CD8-positive, alpha-beta memory T cell (primary cell): ENCODE results near the gene EXD3. TPM values are rescaled to one million over a fixed set of nuclear protein-coding genes. Genes with fewer than 3 reads are reported as not detected.

ENCODE experiments used
- CTCF ChIA-PET: fragments of 350-600 bp; sonication (Branson Sonifier 250); formaldehyde crosslinking; loops from one replicate; lab custom pipeline; 2021; ENCODE audit warnings: antibody characterized with exemption; lab: Charles Lee
- POLR2A ChIA-PET: fragments of 350-600 bp; sonication (Branson Sonifier 250); formaldehyde crosslinking; loops from one replicate; lab custom pipeline; 2021; ENCODE audit warnings: antibody characterized with exemption; lab: Charles Lee
- DNase-seq, 5 donors: peaks; one replicate each; pipeline versions ENCODE4 v3.0.0 to v3.0.0-alpha.2; 2020 to 2022; ENCODE audit warnings: mixed read lengths in 1 of 5
- H3K27ac ChIP-seq: one replicate; pipeline ENCODE4 v1.7.0; 2013; ENCODE audit warnings: low read depth, mild to moderate bottlenecking, low read length, moderate library complexity
- H3K27me3 ChIP-seq: 2 replicates; pipeline ENCODE4 v1.7.0; 2013; ENCODE audit warnings: low read length, mild to moderate bottlenecking; ENCODE audit not compliant: insufficient read depth, poor library complexity, severe bottlenecking
- H3K36me3 ChIP-seq: 2 replicates; pipeline ENCODE4 v1.7.0; 2013; ENCODE audit warnings: mild to moderate bottlenecking, low read length, moderate library complexity; ENCODE audit not compliant: insufficient read depth
- H3K4me1 ChIP-seq: 2 replicates; pipeline ENCODE4 v1.7.0; 2013; ENCODE audit warnings: mild to moderate bottlenecking, low read length, moderate library complexity; ENCODE audit not compliant: insufficient read depth
- H3K4me3 ChIP-seq: 2 replicates; pipeline ENCODE4 v1.7.0; 2013; ENCODE audit warnings: mild to moderate bottlenecking, low read length
- H3K9me3 ChIP-seq: 2 replicates; pipeline ENCODE4 v1.7.0; 2013; ENCODE audit warnings: mild to moderate bottlenecking, low read length
- H3K27ac Mint-ChIP-seq, 8 donors: one replicate each; pipeline ENCODE4 v1.8.0; 2020 to 2021; ENCODE audit warnings: mixed read lengths in 8 of 8, mild to moderate bottlenecking in 6 of 8, inconsistent platforms in 3 of 8, moderate library complexity in 3 of 8
- H3K27me3 Mint-ChIP-seq, 2 donors: one replicate each; pipeline ENCODE4 v1.8.0; 2020 to 2021; ENCODE audit warnings: mixed read lengths in 2 of 2, mild to moderate bottlenecking in 1 of 2, moderate library complexity in 1 of 2
- H3K36me3 Mint-ChIP-seq, 3 donors: one replicate each; pipeline ENCODE4 v1.8.0; 2020 to 2021; ENCODE audit warnings: mixed read lengths in 3 of 3, inconsistent platforms in 1 of 3, mild to moderate bottlenecking in 1 of 3
- H3K4me1 Mint-ChIP-seq, 3 donors: one replicate each; pipeline ENCODE4 v1.8.0; 2020 to 2021; ENCODE audit warnings: mixed read lengths in 3 of 3, inconsistent platforms in 1 of 3, mild to moderate bottlenecking in 1 of 3
- H3K4me3 Mint-ChIP-seq, 7 donors: one replicate each; pipeline ENCODE4 v1.8.0; 2020 to 2021; ENCODE audit warnings: mixed read lengths in 7 of 7, mild to moderate bottlenecking in 6 of 7, moderate library complexity in 4 of 7, inconsistent platforms in 2 of 7
- H3K9me3 Mint-ChIP-seq, 5 donors: one replicate each; pipeline ENCODE4 v1.8.0; 2020 to 2022; ENCODE audit warnings: mixed read lengths in 5 of 5, mild to moderate bottlenecking in 3 of 5, moderate library complexity in 2 of 5, inconsistent platforms in 1 of 5
- polyA plus RNA-seq: library from polyadenylated mRNA; unstranded; fragments of 300-500 nt; fragmentation: Illumina TruSeq; gene quantifications from one replicate; pipeline ENCODE4 v1.2.3, GENCODE V29; 2021
- total RNA-seq, 2 experiments: library from RNA; stranded (reverse); gene quantifications; one replicate each; pipeline ENCODE4 v1.2.3, GENCODE V29; 2021

EXD3 gene
- total and polyA plus RNA-seq, 3 experiments from 2014 or later: 4.8 to 6.7 (median 6.6) TPM

DNA sequence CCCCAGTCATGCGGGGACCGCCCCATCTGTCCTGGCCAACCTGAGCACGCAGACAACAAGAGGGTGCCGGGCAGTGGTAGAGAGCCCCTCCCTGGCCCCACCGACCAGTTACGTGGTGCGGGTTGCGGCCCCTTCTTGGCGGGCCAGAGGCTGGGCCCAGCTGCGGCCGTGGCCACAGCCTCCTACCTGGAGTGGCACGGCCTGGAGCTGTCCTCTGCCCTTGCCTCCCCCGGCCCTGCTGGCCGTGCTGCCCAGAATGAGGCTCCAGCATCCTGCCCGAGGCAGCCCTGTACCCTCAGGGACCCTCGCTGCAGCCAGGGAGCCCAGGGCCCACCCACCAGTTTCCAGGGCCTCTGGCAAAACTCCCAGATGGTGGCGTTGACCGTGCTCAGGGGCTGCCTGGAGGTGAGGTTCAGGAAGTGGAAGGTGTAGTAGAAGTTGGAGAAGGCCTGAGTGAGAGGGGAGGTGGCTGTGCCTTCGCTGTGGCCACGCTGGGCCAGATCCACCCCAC lies 12.5 kb upstream of the EXD3 start:
- H3K27ac Mint-ChIP-seq: no peak overlapping the region
- H3K9me3 Mint-ChIP-seq: no peaks in the 10 kb centered on the region
- peak in 1 of 5 donors; percentile 34 for DNase-seq
- H3K27me3 Mint-ChIP-seq: peaks cover 4% of the 10 kb centered on the region in 2 donors
- Histone ChIP-seq H3K27me3 (no peaks in the 10 kb centered on the region), H3K36me3 (no peaks in the 10 kb centered on the region), H3K9me3 (no peaks in the 10 kb centered on the region), H3K4me3 (no peak overlapping the region), H3K4me1 (no peaks in the 10 kb centered on the region), H3K27ac (peak overlapping the region; percentile 54)
- POLR2A ChIA-PET: no interaction called here
- H3K36me3 Mint-ChIP-seq: no peaks in the 10 kb centered on the region
- H3K4me3 Mint-ChIP-seq: no peak overlapping the region
- peaks cover 0 to 6% (median 0%) of the 10 kb centered on the region in 3 donors for H3K4me1 Mint-ChIP-seq
- CTCF ChIA-PET: interaction anchor here (1.2 kb wide), 1 partner anchor 9 kb away, joined by 5 read pairs; no protein-coding TSS in a partner anchor

DNA sequence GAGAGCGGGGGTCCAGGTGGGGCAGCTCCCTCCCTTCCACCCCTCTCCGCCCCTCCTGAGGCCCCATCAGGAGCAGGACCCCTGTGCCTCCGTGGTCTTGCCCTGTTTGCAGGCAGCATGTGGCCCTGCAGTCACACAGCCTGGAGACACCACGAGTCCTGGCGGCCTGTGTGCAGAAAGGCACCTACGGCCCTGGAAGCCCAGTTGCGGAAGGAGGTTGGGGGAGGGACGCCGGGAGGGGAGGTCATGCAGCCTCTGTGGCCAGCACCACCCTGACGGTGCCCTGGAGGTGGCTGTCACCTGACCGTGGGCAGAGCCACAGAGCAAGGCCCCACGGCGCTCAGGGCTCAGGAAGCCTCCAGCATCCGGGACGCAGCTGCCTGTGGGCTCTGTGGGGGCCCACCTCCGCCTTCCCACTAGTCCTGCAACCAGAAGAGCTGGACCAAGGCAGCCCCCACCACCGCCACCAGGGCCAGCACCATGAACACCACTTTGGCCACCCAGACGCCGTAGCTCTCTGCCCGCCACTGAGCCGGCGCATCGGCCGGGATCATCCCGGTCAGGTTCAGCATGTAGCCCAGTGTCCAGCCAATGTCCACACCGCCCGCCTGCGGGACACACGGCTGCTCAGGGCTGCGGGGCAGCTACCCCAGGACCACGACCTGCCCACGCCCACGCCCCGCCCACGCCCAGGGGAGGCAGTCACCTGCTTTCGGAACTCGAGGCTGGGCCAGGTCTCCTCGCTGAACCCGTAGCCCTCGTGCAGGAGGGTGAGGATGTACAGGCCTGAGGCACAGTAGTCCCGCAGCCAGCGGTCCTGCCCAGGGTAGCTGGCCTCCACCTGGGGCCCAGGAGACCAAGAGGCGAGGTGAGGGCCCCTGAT lies 11.8 kb upstream of the EXD3 start:
- Mint-ChIP-seq H3K4me1 (peaks cover 0 to 6% (median 0%) of the 10 kb centered on the region in 3 donors), H3K27me3 (peaks cover 4% of the 10 kb centered on the region in 2 donors), H3K36me3 (no peaks in the 10 kb centered on the region), H3K9me3 (no peaks in the 10 kb centered on the region), H3K4me3 (no peak overlapping the region), H3K27ac (no peak overlapping the region)
- Histone ChIP-seq H3K4me3 (no peak overlapping the region), H3K27ac (no peak overlapping the region), H3K9me3 (no peaks in the 10 kb centered on the region), H3K27me3 (no peaks in the 10 kb centered on the region), H3K4me1 (no peaks in the 10 kb centered on the region), H3K36me3 (no peaks in the 10 kb centered on the region)
- DNase-seq: peak in 1 of 5 donors; percentile 45
- CTCF ChIA-PET: interaction anchor here (1.2 kb wide), 1 partner anchor 9 kb away, joined by 5 read pairs; no protein-coding TSS in a partner anchor
- POLR2A ChIA-PET: no interaction called here

DNA sequence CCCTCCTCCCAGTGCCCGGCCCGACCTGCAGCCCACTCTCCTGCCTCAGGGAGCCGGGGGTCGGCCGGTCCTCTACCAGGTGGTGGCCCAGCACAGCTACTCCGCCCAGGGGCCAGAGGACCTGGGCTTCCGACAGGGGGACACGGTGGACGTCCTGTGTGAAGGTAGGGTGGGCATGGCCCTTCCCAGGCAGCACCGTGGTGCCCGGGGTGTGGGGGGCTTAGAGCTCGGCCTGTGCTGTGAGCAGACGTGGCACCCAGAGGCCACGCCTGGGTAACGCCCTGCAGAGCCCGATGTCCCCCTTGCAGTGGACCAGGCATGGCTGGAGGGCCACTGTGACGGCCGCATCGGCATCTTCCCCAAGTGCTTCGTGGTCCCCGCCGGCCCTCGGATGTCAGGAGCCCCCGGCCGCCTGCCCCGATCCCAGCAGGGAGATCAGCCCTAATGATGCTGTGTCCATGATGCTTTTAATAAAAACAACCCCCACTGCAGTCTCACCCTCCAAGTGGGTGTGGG lies 11.0 kb upstream of the EXD3 start:
- no peaks in the 10 kb centered on the region for H3K9me3 ChIP-seq
- ChIA-PET CTCF (no interaction called here), POLR2A (no interaction called here)

DNA sequence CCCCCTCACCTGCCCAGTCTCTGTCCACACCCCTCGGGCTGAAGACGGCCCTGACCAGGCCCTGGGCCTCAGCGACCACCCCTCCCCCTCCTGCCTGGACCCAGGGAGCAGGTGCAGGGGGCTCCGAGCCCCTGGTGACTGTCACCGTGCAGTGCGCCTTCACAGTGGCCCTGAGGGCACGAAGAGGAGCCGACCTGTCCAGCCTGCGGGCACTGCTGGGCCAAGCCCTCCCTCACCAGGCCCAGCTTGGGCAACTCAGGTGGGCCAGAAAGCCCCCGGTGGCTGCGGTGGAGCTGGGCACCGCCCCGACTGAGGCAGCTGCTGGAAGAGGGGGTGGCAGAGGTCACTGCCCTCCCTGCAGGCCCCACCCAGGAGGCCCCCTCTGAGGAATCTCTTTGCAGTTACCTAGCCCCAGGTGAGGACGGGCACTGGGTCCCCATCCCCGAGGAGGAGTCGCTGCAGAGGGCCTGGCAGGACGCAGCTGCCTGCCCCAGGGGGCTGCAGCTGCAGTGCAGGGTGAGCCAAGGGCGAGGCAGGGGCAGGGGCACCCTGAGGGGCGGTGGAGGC lies 10.5 kb upstream of the EXD3 start:
- H3K27me3 Mint-ChIP-seq: no peaks in the 10 kb centered on the region
- no peak overlapping the region for H3K27ac Mint-ChIP-seq
- no peak overlapping the region for H3K4me3 Mint-ChIP-seq
- no peaks in the 10 kb centered on the region for H3K36me3 Mint-ChIP-seq
- Histone ChIP-seq H3K4me3 (no peak overlapping the region), H3K27me3 (no peaks in the 10 kb centered on the region), H3K36me3 (no peaks in the 10 kb centered on the region), H3K27ac (no peak overlapping the region), H3K4me1 (no peaks in the 10 kb centered on the region), H3K9me3 (no peaks in the 10 kb centered on the region)
- peak in 1 of 5 donors; percentile 42 for DNase-seq
- no peaks in the 10 kb centered on the region for H3K9me3 Mint-ChIP-seq
- POLR2A ChIA-PET: no interaction called here
- peaks cover 0 to 6% (median 0%) of the 10 kb centered on the region in 3 donors for H3K4me1 Mint-ChIP-seq
- CTCF ChIA-PET: no interaction called here

More for the DNA sequence above, 11.0 kb upstream of the EXD3 start:
- no peaks in the 10 kb centered on the region for H3K36me3 Mint-ChIP-seq
- H3K4me1 Mint-ChIP-seq: peaks cover 0 to 6% (median 0%) of the 10 kb centered on the region in 3 donors
- peak in 1 of 5 donors; percentile 39 for DNase-seq
- H3K27ac ChIP-seq: no peak overlapping the region
- no peaks in the 10 kb centered on the region for H3K4me1 ChIP-seq
- H3K9me3 Mint-ChIP-seq: no peaks in the 10 kb centered on the region
- H3K4me3 ChIP-seq: no peak overlapping the region
- no peaks in the 10 kb centered on the region for H3K27me3 ChIP-seq
- H3K27me3 Mint-ChIP-seq: no peaks in the 10 kb centered on the region
- no peak overlapping the region for H3K27ac Mint-ChIP-seq
- no peaks in the 10 kb centered on the region for H3K36me3 ChIP-seq
- H3K4me3 Mint-ChIP-seq: no peak overlapping the region

DNA sequence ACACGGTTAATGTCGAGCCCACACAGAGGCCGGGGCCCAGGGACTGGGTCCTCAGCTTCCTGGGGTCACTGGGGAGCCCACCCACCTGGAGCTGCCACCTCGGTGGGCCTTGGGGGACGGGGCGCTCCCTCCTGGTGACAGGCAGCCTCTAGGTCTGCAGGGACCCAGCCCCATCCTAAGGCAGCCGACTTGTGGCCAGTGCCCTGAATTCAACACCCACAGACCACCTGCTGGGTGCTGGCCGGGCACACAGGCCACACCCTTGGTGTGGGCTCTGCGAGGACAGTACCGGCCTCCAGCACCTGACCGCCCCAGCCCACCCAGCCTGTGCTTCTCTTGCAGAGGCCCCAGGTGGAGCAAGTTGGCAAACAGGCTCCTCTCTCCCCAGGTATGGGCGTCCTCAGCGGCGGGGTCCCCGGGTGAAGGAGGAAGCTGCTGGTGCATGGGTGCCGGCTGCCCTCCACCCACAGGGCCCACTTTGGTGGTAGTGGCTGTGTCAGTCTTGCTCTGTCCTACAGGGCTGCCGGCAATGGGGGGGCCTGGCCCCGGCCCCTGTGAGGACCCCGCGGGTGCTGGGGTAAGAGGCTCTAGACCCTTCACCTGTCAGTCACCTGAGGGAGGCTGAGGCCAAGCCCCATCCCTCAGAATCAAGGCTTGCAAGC lies 9.9 kb upstream of the EXD3 start:
- ChIA-PET CTCF (interaction anchor here (1.3 kb wide), 1 partner anchor 9 kb away, joined by 3 read pairs; the partner anchor contains the start of genes EXD3 and NOXA1), POLR2A (no interaction called here)
- no peaks in the 10 kb centered on the region for H3K9me3 Mint-ChIP-seq
- no peak overlapping the region for H3K27ac Mint-ChIP-seq
- no peaks in the 10 kb centered on the region for H3K9me3 ChIP-seq
- H3K27ac ChIP-seq: no peak overlapping the region
- peak in 1 of 5 donors; percentile 46 for DNase-seq
- H3K4me3 ChIP-seq: no peak overlapping the region
- peaks cover 0 to 6% (median 0%) of the 10 kb centered on the region in 3 donors for H3K4me1 Mint-ChIP-seq
- H3K36me3 ChIP-seq: no peaks in the 10 kb centered on the region
- H3K4me1 ChIP-seq: no peaks in the 10 kb centered on the region
- no peaks in the 10 kb centered on the region for H3K36me3 Mint-ChIP-seq
- no peak overlapping the region for H3K4me3 Mint-ChIP-seq
- H3K27me3 ChIP-seq: no peaks in the 10 kb centered on the region
- H3K27me3 Mint-ChIP-seq: no peaks in the 10 kb centered on the region

GRCh38 chr9:137431416-137431931 lies 8.5 kb upstream of the EXD3 start:
- CTCF ChIA-PET: interaction anchor here (1.3 kb wide), 1 partner anchor 8 kb away, joined by 3 read pairs; the partner anchor contains the start of genes EXD3 and NOXA1
- Histone ChIP-seq H3K36me3 (no peaks in the 10 kb centered on the region), H3K27ac (no peak overlapping the region), H3K4me1 (no peaks in the 10 kb centered on the region), H3K27me3 (no peaks in the 10 kb centered on the region), H3K4me3 (no peak overlapping the region), H3K9me3 (no peaks in the 10 kb centered on the region)
- no peak overlapping the region for H3K27ac Mint-ChIP-seq
- H3K36me3 Mint-ChIP-seq: no peaks in the 10 kb centered on the region
- H3K27me3 Mint-ChIP-seq: no peaks in the 10 kb centered on the region
- H3K9me3 Mint-ChIP-seq: no peaks in the 10 kb centered on the region
- no peak for DNase-seq
- POLR2A ChIA-PET: no interaction called here
- no peak overlapping the region for H3K4me3 Mint-ChIP-seq
- H3K4me1 Mint-ChIP-seq: peaks cover 0 to 6% (median 0%) of the 10 kb centered on the region in 3 donors

DNA sequence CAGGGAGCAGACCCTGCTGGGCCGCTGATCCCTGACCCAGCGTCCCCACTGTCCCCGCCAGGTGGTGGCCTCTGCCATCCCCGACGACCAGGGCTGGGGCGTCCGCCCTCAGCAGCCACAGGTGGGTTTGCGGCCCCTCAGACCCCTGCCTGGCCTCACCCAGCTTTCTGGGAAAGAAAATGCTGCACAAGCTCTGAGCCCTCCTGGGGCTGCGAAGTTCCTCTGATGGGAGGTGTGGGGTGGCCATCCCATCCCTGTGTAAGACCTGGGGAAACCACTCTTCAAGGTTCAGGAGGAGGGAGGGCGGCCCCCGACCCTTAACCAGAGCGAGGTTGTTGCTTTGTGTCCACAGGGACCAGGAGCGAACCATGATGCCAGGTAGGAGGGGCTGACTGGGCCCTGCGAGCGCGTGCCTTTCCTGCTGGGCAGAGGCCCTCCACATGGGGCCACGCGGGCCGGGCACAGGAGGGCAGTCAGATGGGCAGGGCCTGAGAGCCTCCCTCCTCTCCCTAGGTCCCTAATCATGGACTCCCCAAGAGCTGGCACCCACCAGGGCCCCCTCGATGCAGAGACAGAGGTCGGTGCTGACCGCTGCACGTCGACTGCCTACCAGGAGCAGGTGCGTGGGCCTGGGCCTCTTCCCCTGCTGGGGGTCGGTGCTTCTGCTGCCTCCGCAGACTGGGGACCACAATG lies 7.9 kb upstream of the EXD3 start:
- Mint-ChIP-seq H3K4me1 (peaks cover 0 to 6% (median 0%) of the 10 kb centered on the region in 3 donors), H3K27me3 (no peaks in the 10 kb centered on the region), H3K36me3 (no peaks in the 10 kb centered on the region), H3K27ac (peak overlapping the region in 1 of 8 donors; percentile 29), H3K4me3 (no peak overlapping the region), H3K9me3 (no peaks in the 10 kb centered on the region)
- no peaks in the 10 kb centered on the region for H3K27me3 ChIP-seq
- ChIA-PET POLR2A (no interaction called here), CTCF (no interaction called here)
- no peak overlapping the region for H3K4me3 ChIP-seq
- DNase-seq: peak in 1 of 5 donors; percentile 42
- no peak overlapping the region for H3K27ac ChIP-seq
- H3K9me3 ChIP-seq: no peaks in the 10 kb centered on the region
- H3K4me1 ChIP-seq: no peaks in the 10 kb centered on the region
- no peaks in the 10 kb centered on the region for H3K36me3 ChIP-seq
